Measurements from ENCODE around the gene TPSG1.
"Not testable (repeated sequence)": the region's sequence is repeated elsewhere in the genome, so short reads cannot be mapped to it uniquely, and the experiment has no call there.

Gene TPSG1

GRCh38 chr16:1200014-1200627, 24.9 kb downstream of the TPSG1 start:
- ATAC-seq = no peak
- TF ChIP-seq TSHZ2 (CRISPR knock-in tag; IDR thresholded peaks at IDR 0.05) (no peak), CREB5 (CRISPR knock-in tag; IDR thresholded peaks at IDR 0.05; ENCODE audit: low read depth) (no peak), ZFP3 (CRISPR knock-in tag; IDR thresholded peaks at IDR 0.05) (no peak), RARB (CRISPR knock-in tag; IDR thresholded peaks at IDR 0.05) (no peak), CSDC2 (CRISPR knock-in tag; IDR thresholded peaks at IDR 0.05) (no peak), OSR1 (CRISPR knock-in tag; IDR thresholded peaks at IDR 0.05) (no peak), ARNTL (CRISPR knock-in tag; IDR thresholded peaks at IDR 0.05; ENCODE audit: borderline replicate concordance, low read depth) (no peak), ZFP30 (CRISPR knock-in tag; IDR thresholded peaks at IDR 0.05) (no peak), TOX (CRISPR knock-in tag; IDR thresholded peaks at IDR 0.05; ENCODE audit: borderline replicate concordance) (no peak), BACH2 (CRISPR knock-in tag; IDR thresholded peaks at IDR 0.05; ENCODE audit: borderline replicate concordance) (no peak), PATZ1 (CRISPR knock-in tag; IDR thresholded peaks at IDR 0.05; ENCODE audit: borderline replicate concordance) (no peak), PPARA (CRISPR knock-in tag; IDR thresholded peaks at IDR 0.05; ENCODE audit: borderline replicate concordance) (no peak), POU6F1 (CRISPR knock-in tag; IDR thresholded peaks at IDR 0.05; ENCODE audit: borderline replicate concordance, low read depth) (no peak), ZC3H10 (CRISPR knock-in tag; IDR thresholded peaks at IDR 0.05) (no peak)

- no peak for TF ChIP-seq BACH2 (CRISPR knock-in tag; IDR thresholded peaks at IDR 0.05; ENCODE audit: borderline replicate concordance)
- no peak for TF ChIP-seq ARNTL (CRISPR knock-in tag; IDR thresholded peaks at IDR 0.05; ENCODE audit: borderline replicate concordance, low read depth)
- no peak for TF ChIP-seq ZNF8 (CRISPR knock-in tag; IDR thresholded peaks at IDR 0.05)
- no peak for TF ChIP-seq ISL1 (CRISPR knock-in tag; IDR thresholded peaks at IDR 0.05)
- TF ChIP-seq TOX (CRISPR knock-in tag; IDR thresholded peaks at IDR 0.05; ENCODE audit: borderline replicate concordance) = no peak
- no peak for TF ChIP-seq ZNF565 (CRISPR knock-in tag; conservative IDR thresholded peaks at IDR 0.05; ENCODE audit: low read depth)
- no peak for TF ChIP-seq GLIS3 (CRISPR knock-in tag; IDR thresholded peaks at IDR 0.05)
- no peak for TF ChIP-seq CSRNP3 (CRISPR knock-in tag; IDR thresholded peaks at IDR 0.05)
- TF ChIP-seq PPARA (CRISPR knock-in tag; IDR thresholded peaks at IDR 0.05; ENCODE audit: borderline replicate concordance) = no peak
- no peak for TF ChIP-seq CREB5 (CRISPR knock-in tag; IDR thresholded peaks at IDR 0.05; ENCODE audit: low read depth)
- TF ChIP-seq TSHZ2 (CRISPR knock-in tag; IDR thresholded peaks at IDR 0.05) = no peak
- TF ChIP-seq PATZ1 (CRISPR knock-in tag; IDR thresholded peaks at IDR 0.05; ENCODE audit: borderline replicate concordance) = no peak
- TF ChIP-seq ZFP3 (CRISPR knock-in tag; IDR thresholded peaks at IDR 0.05) = no peak
- ATAC-seq = no peak
These were observed 25.6 kb downstream of the TPSG1 start for GRCh38 chr16:1199347-1200013.

GRCh38 chr16:1198671-1199346, 26.3 kb downstream of the TPSG1 start:
- not testable (repeated sequence) for ATAC-seq

All from SK-N-SH treated with all-trans-retinoic acid at 6 μM for 48 hours (cell line).